ENCODE measurements around the gene TIAM1. TPM values are rescaled to one million over a fixed set of nuclear protein-coding genes. Genes with fewer than 3 reads are reported as not detected.

The TIAM1 gene
- total and polyA plus RNA-seq, 7 donors = 0.21 to 1.7 (median 0.75) TPM

DNA sequence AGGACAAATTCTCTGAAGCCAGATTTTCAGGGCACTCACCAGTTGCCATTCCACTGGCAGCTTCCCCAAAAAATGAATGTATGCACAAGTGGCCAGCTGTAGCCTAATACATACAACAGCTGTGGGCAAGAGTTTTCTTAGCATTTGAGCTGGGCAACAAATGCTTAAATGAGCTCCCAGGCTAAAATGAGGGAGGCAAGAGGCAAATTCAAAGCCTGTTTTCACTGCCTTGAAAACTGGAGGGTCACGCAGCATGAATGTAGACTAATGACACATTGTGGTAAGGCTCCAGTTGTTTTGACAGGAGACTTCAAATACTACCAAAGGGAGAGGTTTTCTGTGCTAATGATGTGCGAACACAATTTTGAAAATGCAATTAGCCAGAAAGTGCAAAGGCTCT lies 88.2 kb downstream of the TIAM1 start:
- no peak overlapping the region for H3K4me3 ChIP-seq
- H3K27ac ChIP-seq = no peak overlapping the region
- H3K36me3 ChIP-seq (ENCODE audit: insufficient read depth in 1 of 2, low read depth in 1 of 2) = no peaks in the 10 kb centered on the region
- no peak for DNase-seq
- no peaks in the 10 kb centered on the region for H3K4me1 ChIP-seq
- 39 to 61% (median 41%) methylated on average over 2 of the region's 2 CpGs for WGBS, 3 donors
- H3K27me3 ChIP-seq (ENCODE audit: insufficient read depth in 3 of 3, low read length in 2 of 3) = no peaks in the 10 kb centered on the region
- no peak for ATAC-seq
- intact Hi-C loops (cut with DNase I) = no loop called here
- H3K9me3 ChIP-seq = no peaks in the 10 kb centered on the region
- no peak for TF ChIP-seq CTCF (IDR thresholded peaks at IDR 0.05)

DNA sequence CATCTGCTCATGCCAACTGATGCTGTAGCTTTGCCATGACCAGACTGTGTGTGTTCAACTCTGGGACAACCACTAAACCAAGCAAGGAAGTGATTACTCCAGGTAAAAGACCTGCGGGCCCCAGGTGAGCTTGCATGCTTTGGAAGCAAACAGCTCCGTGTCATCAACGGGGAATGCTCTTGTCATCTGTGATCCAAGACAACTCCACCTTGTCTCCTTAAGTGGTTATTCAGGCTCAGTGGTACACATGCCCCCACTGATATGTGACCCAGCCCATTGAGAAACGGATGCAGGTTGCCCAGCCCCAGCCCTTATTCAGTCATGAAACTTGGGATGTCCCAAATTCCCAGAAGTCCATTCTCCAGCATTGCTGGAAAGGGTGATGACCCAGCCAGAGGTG lies 89.0 kb downstream of the TIAM1 start:
- no peak overlapping the region for H3K27ac ChIP-seq
- H3K27me3 ChIP-seq (ENCODE audit: insufficient read depth in 3 of 3, low read length in 2 of 3) = no peaks in the 10 kb centered on the region
- no peak for TF ChIP-seq CTCF (IDR thresholded peaks at IDR 0.05)
- no peaks in the 10 kb centered on the region for H3K36me3 ChIP-seq (ENCODE audit: insufficient read depth in 1 of 2, low read depth in 1 of 2)
- no peak for DNase-seq
- no peak overlapping the region for H3K4me3 ChIP-seq
- 91 to 95% (median 92%) methylated on average over 4 of the region's 4 CpGs for WGBS, 3 donors
- H3K4me1 ChIP-seq = no peaks in the 10 kb centered on the region
- intact Hi-C loops (cut with DNase I) = no loop called here
- ATAC-seq = no peak
- no peaks in the 10 kb centered on the region for H3K9me3 ChIP-seq

DNA sequence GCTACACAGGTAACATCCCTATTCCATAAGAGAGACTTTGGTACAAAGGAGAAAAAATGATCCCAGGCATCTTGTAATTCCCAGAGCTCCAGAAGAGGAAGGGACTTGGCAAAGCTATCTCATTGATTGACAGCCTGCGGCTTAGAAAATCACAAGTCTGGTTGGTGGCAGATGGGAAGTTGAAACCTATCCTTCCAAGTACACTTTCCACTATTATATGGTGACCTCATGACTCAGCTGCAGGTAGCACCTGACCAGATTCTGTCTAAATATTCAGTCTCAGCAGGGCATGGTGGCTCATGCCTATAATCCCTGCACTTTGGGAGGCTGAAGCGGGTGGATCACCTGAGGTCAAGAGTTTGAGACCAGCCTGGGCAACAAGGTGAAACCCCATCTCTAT lies 89.9 kb downstream of the TIAM1 start:
- ATAC-seq (no peak), DNase-seq (no peak)
- H3K4me1 ChIP-seq = no peaks in the 10 kb centered on the region
- intact Hi-C loops (cut with DNase I) = no loop called here
- no peaks in the 10 kb centered on the region for H3K9me3 ChIP-seq
- TF ChIP-seq CTCF (IDR thresholded peaks at IDR 0.05) = no peak
- WGBS, 3 donors = 97 to 100% (median 98%) methylated on average over 2 of the region's 2 CpGs
- H3K27me3 ChIP-seq (ENCODE audit: insufficient read depth in 3 of 3, low read length in 2 of 3) = no peaks in the 10 kb centered on the region
- H3K4me3 ChIP-seq = no peak overlapping the region
- no peaks in the 10 kb centered on the region for H3K36me3 ChIP-seq (ENCODE audit: insufficient read depth in 1 of 2, low read depth in 1 of 2)
- no peak overlapping the region for H3K27ac ChIP-seq

DNA sequence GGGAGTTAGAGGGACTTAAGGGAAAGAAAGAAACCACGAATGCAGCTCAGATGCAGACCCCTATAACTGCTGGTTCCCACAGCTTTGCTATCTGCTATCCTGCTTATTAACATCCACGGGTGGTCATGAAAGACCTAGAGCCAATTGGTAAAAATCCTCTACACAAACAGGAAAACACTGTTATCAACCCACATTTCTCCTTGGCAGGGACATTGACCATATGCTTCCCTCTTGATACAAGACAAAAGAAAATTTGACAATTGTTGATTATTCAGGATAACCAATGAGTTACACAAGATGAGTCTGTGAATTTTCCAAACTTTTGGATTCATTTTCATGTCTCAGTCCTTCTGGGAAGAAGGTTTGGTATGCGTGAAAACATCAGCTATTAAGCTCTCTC lies 90.4 kb downstream of the TIAM1 start:
- intact Hi-C loops (cut with DNase I) = no loop called here
- Histone ChIP-seq H3K9me3 (no peaks in the 10 kb centered on the region), H3K4me3 (no peak overlapping the region), H3K36me3 (ENCODE audit: insufficient read depth in 1 of 2, low read depth in 1 of 2) (no peaks in the 10 kb centered on the region), H3K4me1 (no peaks in the 10 kb centered on the region), H3K27ac (no peak overlapping the region), H3K27me3 (ENCODE audit: insufficient read depth in 3 of 3, low read length in 2 of 3) (no peaks in the 10 kb centered on the region)
- no peak for DNase-seq
- TF ChIP-seq CTCF (IDR thresholded peaks at IDR 0.05) = no peak
- WGBS, 3 donors = 29 to 42% (median 39%) methylated on average over 3 of the region's 3 CpGs
- ATAC-seq = no peak

DNA sequence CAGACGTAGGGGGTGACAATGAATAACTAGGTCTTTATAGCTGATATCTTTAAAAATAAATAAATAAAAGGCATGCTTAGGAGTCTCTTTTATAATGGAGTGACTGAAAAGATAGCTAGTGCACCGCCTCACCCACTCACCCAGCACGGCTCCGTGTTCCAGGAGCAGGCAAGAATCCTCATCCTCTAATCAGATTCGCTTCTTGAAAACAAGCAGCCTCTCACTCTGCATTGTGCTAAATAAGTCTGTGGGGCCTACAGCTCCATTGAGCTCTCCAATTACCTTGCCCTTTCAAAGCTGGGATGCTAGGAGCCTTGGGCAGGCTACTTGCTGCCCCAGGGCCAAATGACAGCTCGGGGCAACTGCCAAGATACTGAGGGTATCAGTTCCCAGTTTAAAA lies 91.5 kb downstream of the TIAM1 start:
- Histone ChIP-seq H3K27ac (no peak overlapping the region), H3K4me1 (no peaks in the 10 kb centered on the region), H3K9me3 (no peaks in the 10 kb centered on the region), H3K27me3 (ENCODE audit: insufficient read depth in 3 of 3, low read length in 2 of 3) (no peaks in the 10 kb centered on the region), H3K36me3 (ENCODE audit: insufficient read depth in 1 of 2, low read depth in 1 of 2) (no peaks in the 10 kb centered on the region), H3K4me3 (no peak overlapping the region)
- DNase-seq (no peak), ATAC-seq (no peak)
- no peak for TF ChIP-seq CTCF (IDR thresholded peaks at IDR 0.05)
- 49 to 66% (median 54%) methylated on average over 6 of the region's 6 CpGs for WGBS, 3 donors
- intact Hi-C loops (cut with DNase I) = no loop called here

All from psoas muscle (tissue), 8 donors.